ES-I3 (cell line): ENCODE measurements around the gene LETM1.

ENCODE experiments used
- H3K36me3 ChIP-seq: 2 replicates; pipeline ENCODE4 v1.6.1; 2013; ENCODE audit warnings: mild to moderate bottlenecking, low read length, control low read depth, moderate library complexity; ENCODE audit not compliant: insufficient read depth
- H3K4me1 ChIP-seq: 2 replicates; pipeline ENCODE4 v1.6.1; 2013; ENCODE audit warnings: mild to moderate bottlenecking, control low read depth, low read length; ENCODE audit not compliant: insufficient read depth
- H3K9ac ChIP-seq: 2 replicates; pipeline ENCODE4 v1.6.1; 2013; ENCODE audit warnings: low read depth, mild to moderate bottlenecking, low read length, moderate library complexity
- H3K9me3 ChIP-seq: 2 replicates; pipeline ENCODE4 v1.6.1; 2013; ENCODE audit warnings: mild to moderate bottlenecking, low read length, moderate library complexity; ENCODE audit not compliant: control insufficient read depth, insufficient read depth

Gene LETM1

DNA sequence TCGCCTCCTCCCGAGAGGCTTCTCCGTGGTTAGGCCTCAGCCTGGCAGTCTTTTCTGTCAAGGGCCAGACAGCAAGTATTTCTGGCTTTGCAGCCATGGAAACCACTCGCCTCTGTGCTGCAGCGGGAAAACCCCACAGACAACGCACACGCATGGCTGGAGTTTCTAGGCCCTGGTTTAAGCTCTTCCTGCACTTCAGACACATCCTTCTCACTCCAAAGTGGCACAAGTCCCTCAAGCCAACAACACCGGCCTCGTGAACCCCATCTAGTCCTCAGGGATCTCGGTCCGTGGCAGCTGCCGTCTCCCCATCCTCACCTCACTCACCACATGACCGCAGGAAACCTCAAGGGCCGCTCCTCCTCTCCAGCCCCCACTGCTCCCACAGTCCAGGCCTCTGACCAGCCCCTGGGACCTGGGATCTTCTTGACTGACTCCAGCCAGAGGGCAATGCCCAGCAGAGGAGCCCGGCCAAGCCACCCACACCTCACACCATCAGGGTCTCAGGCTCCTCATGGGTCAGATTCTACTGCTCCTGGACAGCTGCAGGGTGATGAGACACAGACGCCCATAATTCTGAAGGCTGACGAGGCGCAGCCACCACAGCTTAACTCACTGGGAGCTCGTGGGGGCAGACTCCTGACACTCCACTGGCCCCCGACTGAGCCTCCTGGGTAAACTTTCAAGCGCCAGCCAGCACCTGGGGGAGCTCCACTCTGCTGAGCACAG is 21.7 kb downstream of the LETM1 start:
- Histone ChIP-seq H3K36me3 (peaks cover 15% of the 10 kb centered on the region), H3K9me3 (no peaks in the 10 kb centered on the region), H3K4me1 (0 out of 2 replicates have a peak, but pooled peaks cover 3% of the 10 kb centered on the region), H3K9ac (no peak overlapping the region)

- peaks cover 15% of the 10 kb centered on the region for H3K36me3 ChIP-seq
- H3K9ac ChIP-seq = no peak overlapping the region
- 0 out of 2 replicates have a peak, but pooled peaks cover 3% of the 10 kb centered on the region for H3K4me1 ChIP-seq
- H3K9me3 ChIP-seq = no peaks in the 10 kb centered on the region
Observed at GRCh38 chr4:1833307-1834046, 22.5 kb downstream of the LETM1 start.

DNA sequence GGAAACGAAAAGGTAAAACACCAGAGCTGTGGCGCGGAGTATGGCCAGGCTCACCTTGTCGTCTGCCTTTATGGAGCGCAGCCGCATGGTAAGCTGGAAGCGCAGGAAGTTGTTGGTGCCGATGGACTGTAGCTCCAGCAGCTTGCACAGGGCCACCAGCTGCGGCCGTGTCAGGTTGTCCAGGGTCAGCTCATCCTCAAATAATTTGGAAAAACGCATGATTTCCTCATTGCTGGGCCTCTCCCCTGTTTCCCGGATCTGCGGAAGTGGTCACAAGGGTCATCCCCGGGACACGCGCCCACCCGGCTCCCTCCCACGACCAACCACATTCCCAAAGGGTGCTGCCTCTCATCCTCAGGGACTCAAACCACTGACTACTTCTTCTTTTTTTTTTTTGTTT is 23.3 kb downstream of the LETM1 start:
- H3K9me3 ChIP-seq = no peaks in the 10 kb centered on the region
- peaks cover 15% of the 10 kb centered on the region for H3K36me3 ChIP-seq
- H3K4me1 ChIP-seq = 0 out of 2 replicates have a peak, but pooled peaks cover 3% of the 10 kb centered on the region
- H3K9ac ChIP-seq = no peak overlapping the region

DNA sequence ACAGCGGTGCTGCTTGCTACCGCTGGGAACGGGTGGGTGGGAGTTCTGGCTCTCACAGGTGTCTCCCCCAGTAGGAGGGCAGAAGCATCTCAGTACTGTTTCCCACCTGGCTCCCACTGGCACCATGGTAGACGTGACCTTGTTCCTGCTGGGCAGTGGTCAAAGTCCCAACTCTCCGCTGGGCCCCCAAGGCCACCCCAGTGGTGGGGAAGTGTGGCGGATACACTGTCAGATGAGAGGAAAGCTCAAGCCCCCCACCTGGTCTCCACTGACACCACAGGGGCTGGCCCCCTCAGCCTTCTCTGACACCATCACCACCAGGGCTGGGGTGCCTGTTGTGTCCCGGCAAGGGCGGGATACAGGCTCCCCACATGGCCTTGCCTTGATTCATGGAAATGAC is 24.6 kb downstream of the LETM1 start:
- Histone ChIP-seq H3K9me3 (no peaks in the 10 kb centered on the region), H3K4me1 (0 out of 2 replicates have a peak, but pooled peaks cover 3% of the 10 kb centered on the region), H3K36me3 (peaks cover 15% of the 10 kb centered on the region), H3K9ac (no peak overlapping the region)

GRCh38 chr4:1830642-1831228 is 25.2 kb downstream of the LETM1 start:
- 0 out of 2 replicates have a peak, but pooled peaks cover 3% of the 10 kb centered on the region for H3K4me1 ChIP-seq
- no peaks in the 10 kb centered on the region for H3K9me3 ChIP-seq
- H3K36me3 ChIP-seq = peaks cover 15% of the 10 kb centered on the region
- H3K9ac ChIP-seq = no peak overlapping the region

DNA sequence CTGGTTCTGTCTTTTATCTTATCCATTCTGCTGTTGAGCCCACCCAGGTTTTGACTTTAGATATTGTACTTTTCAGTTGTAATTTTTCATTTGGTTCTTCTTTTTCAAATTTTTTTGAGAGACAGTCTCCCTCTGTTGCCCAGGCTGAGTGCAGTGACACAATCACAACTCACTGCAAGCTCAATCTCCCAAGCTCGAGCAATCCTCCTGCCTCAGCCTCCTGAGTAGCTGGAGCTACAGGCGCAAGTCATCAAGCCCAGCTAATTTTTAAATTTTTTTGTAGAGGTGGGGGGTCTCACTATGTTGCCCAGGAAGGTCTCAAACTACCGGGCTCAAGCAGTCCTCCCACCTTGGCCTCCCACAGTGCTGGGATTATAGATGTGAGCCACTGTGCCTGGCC is 25.7 kb downstream of the LETM1 start:
- no peaks in the 10 kb centered on the region for H3K9me3 ChIP-seq
- peaks cover 15% of the 10 kb centered on the region for H3K36me3 ChIP-seq
- no peak overlapping the region for H3K9ac ChIP-seq
- 0 out of 2 replicates have a peak, but pooled peaks cover 3% of the 10 kb centered on the region for H3K4me1 ChIP-seq

- H3K9ac ChIP-seq = no peak overlapping the region
- peaks cover 6% of the 10 kb centered on the region for H3K36me3 ChIP-seq
- 0 out of 2 replicates have a peak, but pooled peaks cover 3% of the 10 kb centered on the region for H3K4me1 ChIP-seq
- no peaks in the 10 kb centered on the region for H3K9me3 ChIP-seq
Observed at GRCh38 chr4:1826531-1827350, 29.2 kb downstream of the LETM1 start.

DNA sequence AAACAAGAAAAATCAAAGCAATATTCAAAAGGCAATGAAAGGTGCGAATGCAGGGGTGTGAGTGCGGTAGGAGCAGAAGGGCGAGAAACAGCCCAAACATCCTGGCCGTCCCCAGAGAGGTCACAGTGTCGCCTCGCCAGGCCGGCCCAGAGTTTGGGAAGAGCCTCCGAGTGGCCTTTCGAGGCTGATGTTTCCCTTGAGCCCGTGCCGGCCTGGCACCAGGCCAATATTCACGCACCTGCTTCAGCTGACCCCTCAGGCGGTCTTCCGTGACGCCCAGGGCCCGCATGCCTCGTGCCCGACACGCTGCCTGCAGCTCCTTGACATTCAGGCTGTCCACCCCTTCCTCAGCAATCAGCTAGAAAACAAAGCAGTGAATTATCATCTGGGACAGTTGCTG is 30.6 kb downstream of the LETM1 start:
- H3K36me3 ChIP-seq = no peaks in the 10 kb centered on the region
- H3K9ac ChIP-seq = no peak overlapping the region
- H3K4me1 ChIP-seq = 0 out of 2 replicates have a peak, but pooled peaks cover 3% of the 10 kb centered on the region
- no peaks in the 10 kb centered on the region for H3K9me3 ChIP-seq

DNA sequence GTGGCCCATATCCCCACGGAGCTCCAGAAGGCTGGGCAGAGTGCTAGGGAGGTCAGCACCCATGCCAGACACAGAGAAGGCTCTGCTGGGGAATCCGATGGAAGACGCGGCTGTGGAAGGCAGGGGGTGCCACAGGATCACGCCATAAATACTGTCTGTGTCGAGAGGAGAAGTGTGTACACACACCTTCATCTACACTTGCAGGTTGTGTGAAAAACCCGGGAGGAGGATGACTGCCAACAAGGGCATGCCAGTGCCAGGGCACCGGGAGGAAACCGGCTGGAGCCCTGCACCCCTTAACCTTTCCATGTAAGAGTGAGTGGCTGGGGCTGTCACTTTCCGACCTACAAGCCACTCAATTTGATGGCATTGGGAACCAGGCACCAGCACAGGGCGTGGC is 31.2 kb downstream of the LETM1 start:
- Histone ChIP-seq H3K36me3 (no peaks in the 10 kb centered on the region), H3K9ac (no peak overlapping the region), H3K4me1 (0 out of 2 replicates have a peak, but pooled peaks cover 2% of the 10 kb centered on the region), H3K9me3 (no peaks in the 10 kb centered on the region)

GRCh38 chr4:1823545-1823932 is 32.4 kb downstream of the LETM1 start:
- no peaks in the 10 kb centered on the region for H3K4me1 ChIP-seq
- peaks cover 5% of the 10 kb centered on the region; the same call in 1 of the 2 replicates for H3K36me3 ChIP-seq
- no peaks in the 10 kb centered on the region for H3K9me3 ChIP-seq
- no peak overlapping the region for H3K9ac ChIP-seq

- H3K36me3 ChIP-seq = peaks cover 5% of the 10 kb centered on the region; the same call in 1 of the 2 replicates
- H3K4me1 ChIP-seq = no peaks in the 10 kb centered on the region
- H3K9ac ChIP-seq = no peak overlapping the region
- H3K9me3 ChIP-seq = no peaks in the 10 kb centered on the region
Observed at GRCh38 chr4:1822568-1823544, 33.1 kb downstream of the LETM1 start.

DNA sequence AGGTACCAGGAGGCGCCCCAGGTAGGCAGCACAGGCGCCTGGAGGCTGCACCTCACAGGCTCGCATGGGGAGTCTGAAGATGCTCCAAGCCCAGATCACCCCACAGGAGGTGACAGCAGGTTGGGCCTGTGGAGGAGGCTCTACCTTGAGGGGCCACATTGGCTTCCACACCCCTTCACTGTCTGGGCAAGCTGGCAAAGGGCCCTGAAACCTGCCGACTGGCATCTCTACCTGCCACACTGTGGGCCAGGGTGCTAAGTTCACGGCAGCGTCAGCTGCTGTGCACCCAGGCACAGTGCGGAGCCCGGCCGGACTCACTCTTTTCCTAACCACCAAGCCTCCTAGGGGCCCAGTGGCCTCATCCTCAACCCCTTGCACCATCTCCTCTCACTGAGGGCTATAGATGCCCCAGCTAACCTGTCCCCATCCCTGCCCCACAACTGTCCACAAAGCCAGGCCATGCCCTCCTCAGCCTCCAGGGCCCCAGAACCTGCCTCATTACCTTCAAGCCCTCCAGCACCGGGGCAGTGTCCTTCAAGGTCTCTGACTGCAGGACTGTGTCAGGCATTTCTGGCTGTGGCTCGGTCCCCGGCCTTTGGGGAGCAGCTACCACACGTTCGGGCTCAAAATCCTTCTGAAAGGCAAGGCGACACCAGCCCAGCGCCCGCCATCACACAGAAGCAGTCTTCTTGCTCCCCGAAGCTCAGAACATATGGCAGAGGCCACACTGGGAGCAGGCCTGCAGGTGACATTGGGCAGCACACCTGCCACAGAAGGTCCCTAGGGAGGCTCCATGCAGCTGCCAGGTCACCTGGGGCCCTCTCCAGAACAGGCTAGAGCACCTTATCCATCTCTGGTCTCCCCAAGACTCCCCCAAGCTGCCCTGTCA is 34.0 kb downstream of the LETM1 start:
- H3K9me3 ChIP-seq = no peaks in the 10 kb centered on the region
- H3K9ac ChIP-seq = no peak overlapping the region
- H3K4me1 ChIP-seq = no peaks in the 10 kb centered on the region
- H3K36me3 ChIP-seq = peaks cover 5% of the 10 kb centered on the region; the same call in 1 of the 2 replicates
